Endothelial cell of umbilical vein (primary cell): ENCODE data around the gene PLEKHG2. TPM values are rescaled to one million over a fixed set of nuclear protein-coding genes. Genes with fewer than 3 reads are reported as not detected.
A peak's percentile ranks its signal among the peaks of the same experiment; 100 is the strongest.

Experiments used
- BruUV-seq: library from RNA; stranded (reverse); fragments of 400-500 nt; replicated peaks from 2 replicates; lab custom pipeline; 2021; lab: Mats Ljungman, UMichigan
- CTCF ChIA-PET: fragments of 300-600, 350-600 bp; sonication (Branson Sonifier 250); formaldehyde crosslinking; loops from one replicate; lab custom pipeline; 2021; ENCODE audit warnings: antibody characterized with exemption, inconsistent platforms; lab: Charles Lee
- POLR2A ChIA-PET: fragments of 300-600, 350-600 bp; sonication (Branson Sonifier 250); formaldehyde crosslinking; loops from one replicate; lab custom pipeline; 2021; ENCODE audit warnings: antibody characterized with exemption, inconsistent platforms; lab: Charles Lee
- DNase-seq: peaks from one replicate; pipeline ENCODE4 v3.0.0-alpha.2; 2011; ENCODE audit warnings: low read depth, low spot score
- FAIRE-seq: peaks from 2 replicates; lab custom pipeline; 2011; peaks lifted over from hg19 to GRCh38; lab: Jason Lieb, UNC
- H2AFZ ChIP-seq: 2 replicates; pipeline ENCODE4 v1.6.0; 2012; ENCODE audit warnings: low read depth, low read length, control low read depth, inconsistent platforms
- H3K27ac ChIP-seq: 2 replicates; pipeline ENCODE4 v1.5.1; 2011; ENCODE audit warnings: low read depth, mild to moderate bottlenecking, control low read depth, low read length, moderate library complexity; ENCODE audit not compliant: insufficient read depth
- H3K27me3 ChIP-seq, 2 experiments: 2 replicates each; pipeline versions ENCODE4 v1.6.0 to v1.6.1; 2011; ENCODE audit warnings: low read length in 2 of 2, mixed read lengths in 1 of 2; ENCODE audit not compliant: control insufficient read depth in 2 of 2, insufficient read depth in 2 of 2
- H3K36me3 ChIP-seq, 2 experiments: 2 replicates in 1 of 2; 3 replicates in 1 of 2; pipeline ENCODE4 v1.5.1; 2011; ENCODE audit warnings: low read length in 2 of 2, mild to moderate bottlenecking in 1 of 2, moderate library complexity in 1 of 2; ENCODE audit not compliant: control insufficient read depth in 2 of 2, insufficient read depth in 2 of 2; ENCODE audit errors: extremely low read depth in 1 of 2
- H3K4me1 ChIP-seq: 3 replicates; pipeline ENCODE4 v1.5.1; 2011; ENCODE audit warnings: mild to moderate bottlenecking, low read length; ENCODE audit not compliant: control insufficient read depth, insufficient read depth; ENCODE audit errors: extremely low read depth
- H3K4me2 ChIP-seq: 2 replicates; pipeline ENCODE4 v1.6.1; 2011; ENCODE audit warnings: low read length, control low read depth, mixed read lengths; ENCODE audit not compliant: insufficient read depth
- H3K4me3 ChIP-seq, 3 experiments: fragments of 200-600 bp in 1 of 3; sonication (generic), shearing (Covaris generic) in 1 of 3; replicated peaks in 1 of 3; 2 replicates each; pipeline ENCODE4 v1.5.1; 2011 to 2016; ENCODE audit warnings: control low read depth in 3 of 3, low read length in 3 of 3, mild to moderate bottlenecking in 2 of 3, inconsistent platforms in 1 of 3, low read depth in 1 of 3, moderate library complexity in 1 of 3; ENCODE audit not compliant: insufficient read depth in 1 of 3
- H3K79me2 ChIP-seq: 2 replicates; pipeline ENCODE4 v1.6.0; 2012; ENCODE audit warnings: low read length, inconsistent platforms; ENCODE audit not compliant: control insufficient read depth, insufficient read depth
- H3K9ac ChIP-seq: replicated peaks from 2 replicates; pipeline ENCODE3; 2011; ENCODE audit warnings: low read length, control low read depth; ENCODE audit not compliant: insufficient read depth; ENCODE audit errors: extremely low read depth
- H3K9me1 ChIP-seq: replicated peaks from 3 replicates; pipeline ENCODE4 v1.6.0; 2011; ENCODE audit warnings: mild to moderate bottlenecking, low read length; ENCODE audit not compliant: control insufficient read depth, insufficient read depth; ENCODE audit errors: extremely low read depth
- H3K9me3 ChIP-seq: replicated peaks from 2 replicates; pipeline ENCODE4 v1.5.1; 2012; ENCODE audit warnings: low read length, inconsistent platforms; ENCODE audit not compliant: control insufficient read depth, insufficient read depth
- H4K20me1 ChIP-seq: replicated peaks from 2 replicates; pipeline ENCODE3; 2011; ENCODE audit warnings: mild to moderate bottlenecking, low read length; ENCODE audit not compliant: control insufficient read depth, insufficient read depth; ENCODE audit errors: extremely low read depth
- CTCF ChIP-seq, 2 donors: IDR thresholded peaks; 1 replicate in 1 of 2; 2 replicates in 1 of 2; pipeline ENCODE4 v1.5.1; 2011; ENCODE audit warnings: low read length in 2 of 2, mild to moderate bottlenecking in 2 of 2, moderate library complexity in 2 of 2, control low read depth in 1 of 2, inconsistent platforms in 1 of 2, low read depth in 1 of 2; ENCODE audit not compliant: insufficient read depth in 1 of 2; ENCODE audit errors: extremely low read depth in 1 of 2
- EZH2 ChIP-seq: IDR thresholded peaks from 2 replicates; pipeline ENCODE4 v1.6.1; 2012; ENCODE audit warnings: borderline replicate concordance, low read depth, mild to moderate bottlenecking, moderate library complexity, low read length, inconsistent platforms; ENCODE audit not compliant: severe bottlenecking
- FOS ChIP-seq: IDR thresholded peaks from 2 replicates; pipeline ENCODE4 v1.6.1; 2011; ENCODE audit warnings: mild to moderate bottlenecking, low read length, moderate library complexity, borderline replicate concordance; ENCODE audit not compliant: insufficient read depth
- GATA2 ChIP-seq: IDR thresholded peaks from 2 replicates; pipeline ENCODE4 v1.7.0; 2011; ENCODE audit warnings: low read depth, mild to moderate bottlenecking, moderate library complexity, mixed read lengths, low read length; ENCODE audit not compliant: insufficient read length, insufficient read depth
- JUN ChIP-seq: IDR thresholded peaks from 2 replicates; pipeline ENCODE4 v1.6.1; 2011; ENCODE audit warnings: borderline replicate concordance, low read depth; ENCODE audit not compliant: insufficient read length, insufficient read depth
- MYC ChIP-seq: IDR thresholded peaks from one replicate; pipeline ENCODE4 v1.6.1; 2011; ENCODE audit warnings: mild to moderate bottlenecking, low read depth, low read length
- POLR2A ChIP-seq: IDR thresholded peaks from 2 replicates; pipeline ENCODE4 v1.6.1; 2012; ENCODE audit warnings: low read depth, mild to moderate bottlenecking, control low read depth, low read length
- POLR2AphosphoS5 ChIP-seq: IDR thresholded peaks from 2 replicates; pipeline ENCODE4 v1.6.1; 2012; ENCODE audit warnings: low read depth, mild to moderate bottlenecking, control low read depth, low read length, moderate library complexity; ENCODE audit not compliant: insufficient read depth
- dilution Hi-C: fragments of 300-500 bp; cut with MboI; formaldehyde crosslinking; loops from one replicate; pipeline ENCODE4 v1.15.0; 2019; ENCODE audit warnings: low sequenced_read_pairs; ENCODE audit not compliant: extremely low pct_ligation_motif_present
- intact Hi-C: fragments of 100-400 bp; cut with micrococcal nuclease; formaldehyde crosslinking; loops from one replicate; pipeline ENCODE4 v1.10.0; 2022
- polyA plus RNA-seq, 4 experiments: library from polyadenylated mRNA; depleted of rRNA in 3 of 4; stranded (reverse) in 3 of 4; unstranded in 1 of 4; fragments of >200 nt; gene quantifications; 2 replicates each; pipeline versions ENCODE4 v1.2.1 to v1.2.3, GENCODE V29; 2011 to 2012; ENCODE audit warnings: missing spikeins in 1 of 4
- total RNA-seq: library from RNA; stranded (reverse); gene quantifications from 2 replicates; pipeline ENCODE4 v1.2.3, GENCODE V29; 2021
- TF ChIP-seq, protein P1 (sequence below): IDR thresholded peaks from 2 replicates; pipeline ENCODE4 v1.6.1; 2011; ENCODE audit not compliant: insufficient read depth, insufficient read length

Gene PLEKHG2
- total and polyA plus RNA-seq, 2 donors (not counting 3 experiments of a cell fraction or from before 2014, with no cell fraction given) = 44.7 to 74.1 TPM

DNA sequence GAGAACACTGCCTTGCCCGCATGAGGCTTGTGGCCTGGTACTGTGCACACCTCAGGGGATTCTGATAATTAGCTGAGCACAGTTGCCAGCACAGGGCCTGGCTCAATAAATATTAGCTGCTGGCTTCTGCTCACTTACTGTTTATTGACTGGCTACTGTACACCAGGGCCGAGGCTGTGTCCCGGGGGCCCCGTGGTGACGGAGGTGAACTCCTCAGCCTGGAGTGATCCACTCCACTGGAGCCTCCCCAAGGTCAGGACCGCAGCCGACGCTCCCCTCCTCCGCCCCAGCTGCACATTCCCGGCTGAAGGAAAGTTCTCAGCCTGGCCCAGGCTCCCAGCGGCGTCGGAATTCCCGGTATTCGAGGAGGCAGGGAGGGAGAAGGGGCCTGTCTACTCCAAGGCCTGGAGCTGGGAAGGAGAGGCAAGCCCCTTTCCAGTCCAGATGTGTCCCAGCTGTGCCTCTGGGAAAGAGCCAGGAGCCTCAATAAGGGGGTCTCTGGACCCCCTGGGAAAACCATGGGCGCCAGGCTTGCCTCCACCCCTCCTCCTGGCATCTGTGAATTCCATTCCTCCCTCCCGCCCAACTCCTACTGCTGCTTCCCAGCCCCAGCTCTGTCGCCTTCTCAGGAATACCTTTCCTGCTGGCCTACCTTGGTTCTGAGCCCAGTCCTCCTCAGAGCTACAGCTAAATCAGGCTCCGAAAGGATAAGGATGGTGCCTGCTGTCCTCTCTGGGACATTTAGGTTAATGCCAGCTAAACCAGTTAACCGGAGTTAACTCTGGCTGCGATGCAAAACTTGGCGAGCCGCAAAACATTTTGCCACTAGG lies 16.0 kb downstream of the PLEKHG2 start:
- H4K20me1 ChIP-seq = no peaks in the 10 kb centered on the region
- peak overlapping the region; percentile 38 for H3K9ac ChIP-seq
- CTCF ChIA-PET = interaction anchor here (1.1 to 5.2 kb wide), 5 partner anchors 8 to 46 kb away, joined by 3 to 29 read pairs (median 3); partner anchors contain the start of gene PLEKHG2
- H3K9me3 ChIP-seq = no peaks in the 10 kb centered on the region
- H3K4me3 ChIP-seq = no peak overlapping the region
- H2AFZ ChIP-seq = peak overlapping the region; percentile 14
- TF ChIP-seq JUN (no peak), POLR2A (no peak)
- H3K4me2 ChIP-seq = no peak overlapping the region
- BruUV-seq = no TSS peak
- H3K4me1 ChIP-seq = peaks cover 17% of the 10 kb centered on the region
- dilution Hi-C loops (no loop called here), intact Hi-C loops (no loop called here)
- peaks cover 12 to 19% of the 10 kb centered on the region in 2 experiments for H3K36me3 ChIP-seq
- peak; percentile 86 for DNase-seq
- POLR2A ChIA-PET = interaction anchor here (1.7 to 2.5 kb wide), 2 partner anchors 7 to 15 kb away, joined by 8 to 10 read pairs; partner anchors contain the start of gene RPS16
- H3K79me2 ChIP-seq = peaks cover 9% of the 10 kb centered on the region
- peak overlapping the region; percentile 57 for H3K27ac ChIP-seq
- peak; percentile 72 for FAIRE-seq
- no peaks in the 10 kb centered on the region for H3K9me1 ChIP-seq
- H3K27me3 ChIP-seq = no peaks in the 10 kb centered on the region

GRCh38 chr19:39430675-39431593 lies 18.5 kb downstream of the PLEKHG2 start:
- dilution Hi-C loops = no loop called here

More at GRCh38 chr19:39430675-39431593, 18.5 kb downstream of the PLEKHG2 start:
- Histone ChIP-seq H3K79me2 (peaks cover 31% of the 10 kb centered on the region), H3K9me3 (no peaks in the 10 kb centered on the region), H3K36me3 (peaks cover 11 to 16% of the 10 kb centered on the region in 2 experiments), H3K9me1 (no peaks in the 10 kb centered on the region), H3K9ac (peak overlapping the region; percentile 86), H4K20me1 (no peaks in the 10 kb centered on the region), H3K4me2 (no peak overlapping the region), H2AFZ (no peak overlapping the region), H3K27me3 (no peaks in the 10 kb centered on the region), H3K4me3 (no peak overlapping the region), H3K27ac (peak overlapping the region; percentile 97), H3K4me1 (peaks cover 31% of the 10 kb centered on the region)
- TSS peak; percentile 63 for BruUV-seq
- POLR2A ChIA-PET = interaction anchor here (0.6 kb wide), 1 partner anchor 278 kb away, joined by 3 read pairs; no protein-coding TSS in a partner anchor
- TF ChIP-seq POLR2AphosphoS5 (peak; percentile 68), FOS (peak; percentile 94), CTCF (IDR thresholded peaks at IDR 0.05; ENCODE audit: extremely low read depth in 1 of 2, insufficient read depth in 1 of 2, low read depth in 1 of 2, low read length in 2 of 2) (no peak), GATA2 (no peak), JUN (peak; percentile 99), MYC (no peak), EZH2 (no peak)
- TF ChIP-seq, protein P1, sequence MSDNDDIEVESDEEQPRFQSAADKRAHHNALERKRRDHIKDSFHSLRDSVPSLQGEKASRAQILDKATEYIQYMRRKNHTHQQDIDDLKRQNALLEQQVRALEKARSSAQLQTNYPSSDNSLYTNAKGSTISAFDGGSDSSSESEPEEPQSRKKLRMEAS = peak; percentile 93
- FAIRE-seq (peak; percentile 100), DNase-seq (peak; percentile 99)
- CTCF ChIA-PET = no interaction called here
- intact Hi-C loops = loop anchor here (1.0 to 5.0 kb wide), 3 partner anchors 19 to 89 kb away; partner anchors contain the start of genes MED29, PAF1, PLEKHG2 and SAMD4B
